Neural cell (in vitro differentiated cells): ENCODE data around the gene NOS1AP.

Experiments
- EP300 ChIP-seq: fragments of 450-650 bp; conservative IDR thresholded peaks from 2 replicates; pipeline ENCODE4 v1.6.1; 2014; ENCODE audit warnings: antibody characterized with exemption, mild to moderate bottlenecking, moderate library complexity; ENCODE audit not compliant: poor library complexity, severe bottlenecking
- POLR2AphosphoS5 ChIP-seq: IDR thresholded peaks from 2 replicates; pipeline ENCODE4 v1.6.1; 2012
- TAF1 ChIP-seq: IDR thresholded peaks from 2 replicates; pipeline ENCODE4 v1.6.1; 2012; ENCODE audit warnings: low read depth
- TF ChIP-seq, protein P1 (sequence below): fragments of 450-650 bp; IDR thresholded peaks from 2 replicates; pipeline ENCODE4 v1.5.1; 2014; ENCODE audit warnings: antibody characterized with exemption, mild to moderate bottlenecking, moderate library complexity; ENCODE audit not compliant: poor library complexity, severe bottlenecking

DNA sequence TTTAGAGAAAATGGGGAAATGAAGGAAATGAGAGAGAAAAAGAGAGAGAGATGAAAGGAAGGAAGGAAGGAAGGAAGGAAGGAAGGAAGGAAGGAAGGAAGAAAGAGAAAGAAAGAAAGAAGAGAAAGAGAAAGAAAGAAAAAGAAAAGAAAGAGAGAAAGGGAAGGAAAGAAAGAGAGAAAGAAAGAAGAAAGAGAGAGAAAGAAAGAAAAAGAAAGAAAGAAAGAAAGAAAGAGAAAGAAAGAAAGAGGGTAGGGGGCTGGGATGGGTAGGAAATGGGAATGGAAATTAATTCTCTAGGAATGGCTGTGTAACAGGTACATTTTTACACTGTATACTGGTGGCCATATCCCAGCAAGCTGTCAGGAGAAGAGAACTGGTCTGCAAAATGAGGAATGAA lies 346.7 kb downstream of the NOS1AP start:
- TF ChIP-seq, protein P1, sequence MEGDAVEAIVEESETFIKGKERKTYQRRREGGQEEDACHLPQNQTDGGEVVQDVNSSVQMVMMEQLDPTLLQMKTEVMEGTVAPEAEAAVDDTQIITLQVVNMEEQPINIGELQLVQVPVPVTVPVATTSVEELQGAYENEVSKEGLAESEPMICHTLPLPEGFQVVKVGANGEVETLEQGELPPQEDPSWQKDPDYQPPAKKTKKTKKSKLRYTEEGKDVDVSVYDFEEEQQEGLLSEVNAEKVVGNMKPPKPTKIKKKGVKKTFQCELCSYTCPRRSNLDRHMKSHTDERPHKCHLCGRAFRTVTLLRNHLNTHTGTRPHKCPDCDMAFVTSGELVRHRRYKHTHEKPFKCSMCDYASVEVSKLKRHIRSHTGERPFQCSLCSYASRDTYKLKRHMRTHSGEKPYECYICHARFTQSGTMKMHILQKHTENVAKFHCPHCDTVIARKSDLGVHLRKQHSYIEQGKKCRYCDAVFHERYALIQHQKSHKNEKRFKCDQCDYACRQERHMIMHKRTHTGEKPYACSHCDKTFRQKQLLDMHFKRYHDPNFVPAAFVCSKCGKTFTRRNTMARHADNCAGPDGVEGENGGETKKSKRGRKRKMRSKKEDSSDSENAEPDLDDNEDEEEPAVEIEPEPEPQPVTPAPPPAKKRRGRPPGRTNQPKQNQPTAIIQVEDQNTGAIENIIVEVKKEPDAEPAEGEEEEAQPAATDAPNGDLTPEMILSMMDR, result no peak
- no peak for TF ChIP-seq POLR2AphosphoS5
- no peak for TF ChIP-seq EP300
- no peak for TF ChIP-seq TAF1
